CMK (cell line): ENCODE data around the gene TPX2.

Source experiments
- DNase-seq: peaks from one replicate; pipeline ENCODE4 v3.0.0-alpha.2; 2010; ENCODE audit warnings: low read depth

The TPX2 gene, protein sequence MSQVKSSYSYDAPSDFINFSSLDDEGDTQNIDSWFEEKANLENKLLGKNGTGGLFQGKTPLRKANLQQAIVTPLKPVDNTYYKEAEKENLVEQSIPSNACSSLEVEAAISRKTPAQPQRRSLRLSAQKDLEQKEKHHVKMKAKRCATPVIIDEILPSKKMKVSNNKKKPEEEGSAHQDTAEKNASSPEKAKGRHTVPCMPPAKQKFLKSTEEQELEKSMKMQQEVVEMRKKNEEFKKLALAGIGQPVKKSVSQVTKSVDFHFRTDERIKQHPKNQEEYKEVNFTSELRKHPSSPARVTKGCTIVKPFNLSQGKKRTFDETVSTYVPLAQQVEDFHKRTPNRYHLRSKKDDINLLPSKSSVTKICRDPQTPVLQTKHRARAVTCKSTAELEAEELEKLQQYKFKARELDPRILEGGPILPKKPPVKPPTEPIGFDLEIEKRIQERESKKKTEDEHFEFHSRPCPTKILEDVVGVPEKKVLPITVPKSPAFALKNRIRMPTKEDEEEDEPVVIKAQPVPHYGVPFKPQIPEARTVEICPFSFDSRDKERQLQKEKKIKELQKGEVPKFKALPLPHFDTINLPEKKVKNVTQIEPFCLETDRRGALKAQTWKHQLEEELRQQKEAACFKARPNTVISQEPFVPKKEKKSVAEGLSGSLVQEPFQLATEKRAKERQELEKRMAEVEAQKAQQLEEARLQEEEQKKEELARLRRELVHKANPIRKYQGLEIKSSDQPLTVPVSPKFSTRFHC

DNA sequence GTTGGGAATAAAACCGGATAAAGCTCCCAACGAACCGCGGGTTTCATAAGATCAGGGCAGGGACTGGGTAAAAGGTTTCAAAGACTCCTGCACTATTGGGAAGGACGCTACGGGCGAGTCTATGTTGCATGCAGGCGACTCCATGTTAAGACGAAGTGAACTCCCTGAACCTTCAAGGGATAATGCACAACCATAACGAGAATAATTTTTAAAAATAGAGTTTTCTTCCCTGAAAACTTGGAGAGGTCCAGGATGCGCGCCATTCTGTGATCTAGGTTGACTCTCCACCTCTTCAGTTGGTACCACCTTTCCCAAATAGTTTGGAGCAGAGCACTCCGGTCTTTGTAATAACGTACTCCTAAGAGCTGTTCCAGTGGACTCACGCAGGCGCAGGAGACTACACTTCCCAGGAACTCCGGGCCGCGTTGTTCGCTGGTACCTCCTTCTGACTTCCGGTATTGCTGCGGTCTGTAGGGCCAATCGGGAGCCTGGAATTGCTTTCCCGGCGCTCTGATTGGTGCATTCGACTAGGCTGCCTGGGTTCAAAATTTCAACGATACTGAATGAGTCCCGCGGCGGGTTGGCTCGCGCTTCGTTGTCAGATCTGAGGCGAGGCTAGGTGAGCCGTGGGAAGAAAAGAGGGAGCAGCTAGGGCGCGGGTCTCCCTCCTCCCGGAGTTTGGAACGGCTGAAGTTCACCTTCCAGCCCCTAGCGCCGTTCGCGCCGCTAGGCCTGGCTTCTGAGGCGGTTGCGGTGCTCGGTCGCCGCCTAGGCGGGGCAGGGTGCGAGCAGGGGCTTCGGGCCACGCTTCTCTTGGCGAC lies at the start of gene TPX2:
TSS of gene TPX2 (plus strand) at position 562 of the 821 bp plus-strand sequence. CDS start 18,187 bp downstream, outside the sequence.
- peak; percentile 95 for DNase-seq

DNA sequence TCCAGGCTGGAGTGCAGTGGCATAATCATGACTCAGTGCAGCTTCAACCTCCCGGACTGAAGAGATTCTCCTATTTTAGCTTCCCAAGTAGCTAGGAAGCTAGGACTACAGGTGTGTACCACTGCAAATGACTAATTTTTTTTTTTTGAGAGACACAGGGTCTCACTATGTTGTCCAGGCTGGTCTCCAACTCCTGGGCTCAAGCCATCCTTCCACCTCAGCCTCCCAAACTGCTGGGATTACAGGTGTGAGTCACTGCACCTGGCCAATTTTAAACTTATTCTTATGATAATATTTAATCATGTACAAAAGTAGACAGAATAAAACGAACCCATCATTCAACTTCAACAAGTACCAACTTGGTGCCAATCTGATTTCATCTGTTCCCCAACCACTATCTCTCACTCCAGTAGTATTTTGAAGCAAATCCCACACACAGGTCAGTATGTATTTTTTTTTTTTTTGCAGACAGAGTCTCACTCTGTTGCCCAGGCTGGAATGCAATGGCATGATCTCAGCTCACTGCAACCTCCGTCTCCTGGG lies 48.9 kb upstream of the TPX2 start:
- no peak for DNase-seq

DNA sequence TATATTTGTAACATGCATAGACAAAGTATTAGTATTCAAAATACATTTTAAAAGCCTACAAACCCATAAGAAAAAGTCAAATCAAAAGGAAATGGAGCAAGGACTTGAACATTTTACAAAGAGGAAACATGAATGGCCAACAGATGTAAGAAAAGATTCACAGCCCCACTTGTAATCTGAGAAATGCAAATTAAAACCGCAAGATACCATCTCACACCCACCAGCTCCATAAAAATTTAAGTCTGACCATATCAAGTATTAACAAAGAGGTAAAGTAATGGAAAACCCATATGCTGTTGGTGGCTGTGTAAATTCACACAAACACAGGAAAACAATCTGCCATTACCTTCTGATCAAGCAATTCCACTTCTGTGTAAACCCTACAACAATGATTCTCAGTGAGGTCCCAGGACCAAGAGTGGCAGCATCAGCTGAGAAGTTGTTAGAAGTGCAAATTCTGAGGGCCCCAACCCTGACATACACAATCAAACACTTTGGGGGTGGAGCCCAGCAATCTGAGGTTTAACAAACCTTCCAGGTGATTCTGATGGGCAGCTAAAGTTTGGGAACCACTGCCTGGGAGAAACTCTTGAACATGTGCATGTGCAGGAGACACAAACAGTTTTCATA lies 47.3 kb upstream of the TPX2 start:
- no peak for DNase-seq

DNA sequence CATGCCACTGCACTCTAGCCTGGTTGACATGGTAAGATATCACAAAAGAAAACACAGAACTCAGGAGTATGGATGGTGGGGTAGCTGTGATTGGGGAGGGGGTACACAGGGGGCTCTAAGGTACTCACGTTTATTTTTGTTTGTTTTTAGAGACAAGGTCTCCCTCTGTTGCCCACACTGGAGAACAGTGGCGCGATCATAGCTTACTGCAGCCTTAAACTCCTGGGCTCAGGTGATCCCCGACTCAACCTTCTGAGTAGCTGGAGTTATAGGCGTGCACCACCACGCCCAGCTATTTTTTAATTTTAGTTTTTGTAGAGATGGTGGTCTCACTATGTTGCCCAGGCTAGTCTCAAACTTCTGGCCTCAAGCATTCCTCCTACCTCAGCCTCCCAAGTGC lies 45.7 kb upstream of the TPX2 start:
- no peak for DNase-seq

DNA sequence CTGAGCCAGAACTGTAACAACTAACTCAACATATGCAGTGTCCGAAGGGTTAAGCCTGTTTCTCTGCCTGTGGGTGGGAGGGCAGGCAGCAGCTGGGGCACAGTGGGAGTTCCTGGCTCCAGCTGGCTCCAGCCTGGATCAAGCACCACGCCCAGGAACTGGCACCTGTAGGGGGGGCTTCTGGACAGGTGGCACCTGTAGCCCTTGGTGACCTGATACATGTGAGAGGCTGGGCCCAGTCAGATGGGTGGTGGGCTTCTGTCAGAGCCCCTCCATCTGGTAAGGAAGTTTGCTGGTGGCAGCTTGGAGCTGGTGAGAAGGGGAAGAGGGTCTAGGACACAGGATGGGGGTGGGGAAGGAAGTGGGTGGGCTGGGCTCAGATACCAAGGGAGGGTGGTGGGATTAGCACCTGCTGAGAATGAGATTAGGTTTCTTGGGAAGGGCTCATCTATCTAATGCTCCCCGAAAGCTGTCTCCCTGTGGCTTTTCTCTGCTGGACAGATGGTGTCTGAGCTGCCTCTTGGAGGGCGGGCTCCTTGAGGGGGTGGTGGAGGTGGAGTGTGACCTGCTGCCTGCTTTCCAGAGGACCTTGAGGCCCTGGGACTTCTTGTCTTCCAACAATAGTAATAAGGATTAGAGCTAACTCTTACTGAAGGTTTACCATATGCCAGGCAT lies 45.0 kb upstream of the TPX2 start:
- DNase-seq: no peak

DNA sequence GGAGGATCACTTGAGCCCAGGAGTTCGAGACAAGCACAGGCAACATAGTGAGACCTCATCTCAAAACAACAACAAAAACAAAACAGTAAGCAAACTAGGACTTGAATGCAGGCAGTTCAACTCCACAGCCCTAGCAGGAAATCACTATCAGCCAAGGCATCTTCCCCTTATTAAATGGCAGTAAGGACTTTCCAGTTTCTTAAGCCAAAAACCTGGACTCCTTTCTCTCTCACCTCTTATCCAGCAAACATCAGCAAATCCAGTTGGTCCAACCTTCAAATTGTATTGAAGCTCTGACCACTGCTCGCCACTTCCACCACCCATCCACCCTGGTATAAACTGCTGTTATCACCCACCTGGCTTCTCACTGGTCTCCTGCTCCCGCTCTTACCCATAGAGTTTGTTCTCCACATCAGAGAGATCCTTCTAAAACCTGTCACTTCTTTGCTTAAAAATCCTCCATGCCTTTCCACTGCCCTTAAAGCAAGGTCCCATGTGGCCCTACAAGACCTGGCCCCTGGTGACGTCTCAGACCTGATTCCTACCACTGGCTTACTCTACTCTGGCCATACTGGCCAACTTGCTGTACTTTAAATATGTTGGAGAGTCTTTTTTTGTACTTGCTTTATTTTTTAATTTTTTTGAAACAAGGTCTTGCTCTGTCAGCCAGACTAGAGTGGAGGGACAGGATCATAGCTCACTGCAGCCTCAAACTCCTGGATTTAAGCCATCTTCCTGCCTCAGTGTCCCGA lies 44.1 kb upstream of the TPX2 start:
- no peak for DNase-seq

DNA sequence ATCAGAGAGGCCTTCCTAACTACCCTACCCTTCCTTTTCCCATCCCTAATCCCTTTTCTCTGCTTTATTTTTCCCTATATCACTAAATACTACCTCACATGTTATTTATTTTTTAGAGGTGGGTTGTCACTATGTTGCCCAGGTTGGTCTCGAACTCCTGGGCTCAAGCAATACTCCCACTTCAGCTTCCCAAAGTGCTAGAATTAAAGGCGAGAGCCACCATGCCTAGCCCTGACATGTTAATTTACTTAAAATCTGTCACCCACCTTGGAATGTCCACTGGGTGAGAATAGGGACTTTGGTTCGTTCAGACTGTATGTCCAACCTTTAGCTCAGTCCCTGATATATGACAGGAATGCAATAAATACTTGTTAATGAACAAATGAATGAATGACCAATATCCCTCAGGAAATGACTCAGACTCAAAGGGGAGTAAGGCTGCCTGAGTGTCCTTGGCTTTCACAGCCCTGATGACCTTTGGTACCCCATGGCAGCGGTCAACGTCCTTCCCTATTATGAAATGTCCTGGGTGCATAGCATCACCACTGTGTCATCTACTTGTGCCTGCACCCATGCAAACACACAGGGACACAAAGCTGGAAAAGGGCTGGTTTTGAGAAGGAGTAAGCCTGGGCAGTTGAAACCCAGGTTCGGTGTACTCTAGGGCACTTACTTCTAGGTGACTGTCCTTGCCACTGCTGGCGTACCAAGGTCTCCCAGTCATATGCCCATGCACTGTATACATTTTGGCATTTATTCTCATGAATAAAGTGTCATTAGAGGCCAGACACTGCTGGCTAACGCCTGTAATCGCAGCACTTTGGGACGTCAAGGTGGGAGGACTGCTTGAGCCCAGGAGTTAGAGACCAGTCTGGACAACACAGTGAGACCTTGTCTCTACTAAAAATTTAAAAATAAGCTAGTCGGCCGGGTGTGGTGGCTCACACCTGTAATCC lies 43.0 kb upstream of the TPX2 start:
- DNase-seq: no peak

DNA sequence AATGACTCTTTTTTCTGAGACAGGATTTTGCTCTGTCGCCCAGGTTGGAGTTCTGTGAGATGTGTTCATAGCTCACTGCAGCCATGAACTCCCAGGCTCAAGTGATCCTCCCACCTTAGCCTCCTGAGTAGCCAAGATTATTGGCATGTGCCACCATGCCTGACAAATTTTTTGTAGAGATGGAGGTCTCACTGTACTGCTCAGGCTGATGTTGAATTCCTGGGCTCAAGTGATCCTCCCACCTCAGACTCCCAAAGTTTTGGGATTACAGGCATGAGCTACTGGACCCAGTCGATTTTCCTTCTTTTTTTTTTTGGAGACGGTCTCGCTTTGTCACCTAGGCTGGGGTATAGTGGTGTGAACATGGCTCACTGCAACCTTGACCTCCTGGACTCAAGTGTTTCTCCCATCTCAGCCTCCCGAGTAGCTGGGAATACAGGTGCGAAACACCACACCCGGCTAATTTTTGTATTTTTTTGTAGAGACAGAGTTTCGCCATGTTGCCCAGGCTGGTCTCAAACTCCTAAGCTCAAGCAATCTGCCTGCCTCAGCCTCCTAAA lies 40.8 kb upstream of the TPX2 start:
- DNase-seq: no peak

DNA sequence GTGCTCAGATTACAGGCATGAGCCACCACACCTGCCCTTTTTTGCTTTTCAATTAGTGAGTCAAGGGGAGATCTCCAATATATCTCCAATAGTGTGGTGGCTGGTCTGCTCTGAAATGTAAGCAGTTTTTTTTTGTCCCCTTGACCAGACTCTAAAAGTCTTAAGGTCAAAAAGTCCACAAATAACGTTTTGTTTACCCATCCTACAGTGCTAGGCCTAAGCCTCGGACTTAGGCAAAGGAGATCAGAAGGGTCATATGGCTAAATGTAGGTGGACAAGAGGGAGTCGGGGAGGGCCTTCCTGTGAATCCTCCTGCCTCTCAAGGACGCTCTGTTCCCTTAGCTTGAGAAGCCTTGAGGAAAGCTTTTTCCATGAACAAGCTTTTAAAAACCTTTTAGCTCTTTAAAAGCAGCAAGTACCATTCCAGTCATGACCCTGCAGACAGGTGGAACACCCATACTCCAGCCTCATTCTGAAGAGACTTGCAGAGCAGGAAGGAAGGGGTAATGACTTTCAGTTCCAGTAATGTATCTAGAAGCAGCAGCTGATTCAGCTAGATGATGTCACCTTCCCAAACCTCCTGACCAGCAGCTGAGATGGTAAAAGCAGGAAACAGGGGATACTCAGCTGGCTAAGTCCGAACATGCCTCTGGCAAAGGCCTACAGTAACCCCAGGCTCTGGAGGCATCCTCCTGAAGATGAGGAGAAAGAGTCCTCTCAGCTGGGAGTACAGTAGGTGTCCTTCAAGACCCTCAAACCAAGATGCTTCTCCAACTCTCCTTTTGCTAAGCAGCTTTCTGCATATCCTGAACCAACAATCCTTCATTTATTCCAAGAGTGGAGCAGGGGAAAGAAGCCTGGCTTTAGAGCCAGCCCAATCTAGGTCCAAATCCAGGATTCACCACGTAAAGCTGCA lies 40.0 kb upstream of the TPX2 start:
- DNase-seq: no peak

DNA sequence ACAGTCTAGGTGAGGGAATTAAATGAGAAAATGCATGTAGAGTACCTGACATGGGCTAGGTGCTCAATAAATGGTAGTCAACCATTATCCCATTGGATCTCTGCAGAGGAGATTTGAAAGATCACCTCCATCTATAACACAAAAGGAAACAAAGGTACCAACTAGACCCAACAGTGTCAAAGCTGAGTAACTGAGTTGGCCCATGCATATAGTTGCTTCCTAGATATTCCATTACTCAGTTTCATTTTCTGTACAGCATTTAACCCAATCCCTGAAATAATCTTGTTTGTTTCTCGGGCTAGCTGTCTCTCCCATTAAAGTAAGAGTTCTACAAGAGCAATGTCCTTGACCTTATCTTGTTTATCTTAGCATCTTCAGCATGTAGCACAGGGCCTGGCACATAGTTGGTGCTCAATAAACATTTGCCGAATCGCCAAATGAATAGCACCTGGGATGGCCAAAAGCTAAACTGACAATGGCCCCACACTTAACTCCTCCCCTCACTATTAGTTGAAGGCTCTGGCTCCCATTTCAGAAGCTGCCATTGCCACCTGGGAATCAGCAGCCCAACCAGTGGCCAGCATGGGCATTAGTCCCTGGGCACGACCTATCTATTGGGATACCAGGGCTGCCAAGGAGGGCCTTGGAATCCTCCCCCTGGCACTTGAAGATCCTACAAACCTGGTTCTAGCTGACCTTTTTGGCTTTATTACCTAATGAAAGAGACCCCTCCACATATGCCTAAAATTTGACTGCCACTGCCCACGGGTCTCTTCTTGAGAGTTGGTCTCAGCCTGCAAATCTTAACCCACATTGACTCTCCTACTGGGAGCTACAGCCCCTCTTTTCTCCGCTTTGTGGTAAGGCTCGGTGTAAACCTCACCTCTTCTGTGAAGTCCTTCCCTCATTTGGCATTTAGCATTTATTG lies 39.0 kb upstream of the TPX2 start:
- DNase-seq: no peak

DNA sequence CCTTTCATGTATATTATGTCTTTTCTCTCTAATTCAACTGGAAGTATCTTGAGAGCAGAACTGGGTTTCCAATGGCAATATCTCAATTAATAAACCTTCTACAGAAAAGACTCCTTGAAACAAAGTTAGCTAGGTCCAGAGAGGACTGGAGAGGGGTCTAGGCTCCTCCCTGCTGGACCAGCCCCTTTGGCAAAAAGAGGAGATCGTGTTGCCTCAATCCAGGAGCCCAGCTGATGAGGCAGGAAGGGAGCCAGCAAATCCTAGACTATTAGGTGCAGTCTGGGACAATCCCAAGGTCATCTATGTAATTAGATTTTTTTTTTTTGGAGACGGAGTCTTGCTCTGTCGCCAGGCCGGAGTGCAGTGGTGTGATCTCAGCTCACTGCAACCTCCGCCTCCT lies 38.3 kb upstream of the TPX2 start:
- no peak for DNase-seq

DNA sequence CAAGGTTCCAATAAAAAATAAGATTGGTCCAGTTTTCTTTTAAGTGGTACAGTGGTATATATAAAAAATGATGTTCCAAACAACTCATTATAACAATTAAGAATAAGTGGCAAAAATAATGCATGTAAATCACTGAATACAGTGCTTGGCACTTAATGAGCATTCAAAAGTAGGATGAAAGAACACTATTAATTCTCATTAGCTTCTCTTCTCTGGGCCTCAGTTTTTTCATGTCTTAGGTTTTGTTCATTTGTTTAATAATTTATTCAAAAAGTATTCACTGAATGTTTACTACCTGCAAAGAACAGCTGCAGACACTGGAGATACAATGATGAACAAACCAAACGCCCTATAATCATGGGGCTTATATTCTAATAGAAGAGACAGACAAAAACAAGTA lies 37.5 kb upstream of the TPX2 start:
- DNase-seq: no peak

DNA sequence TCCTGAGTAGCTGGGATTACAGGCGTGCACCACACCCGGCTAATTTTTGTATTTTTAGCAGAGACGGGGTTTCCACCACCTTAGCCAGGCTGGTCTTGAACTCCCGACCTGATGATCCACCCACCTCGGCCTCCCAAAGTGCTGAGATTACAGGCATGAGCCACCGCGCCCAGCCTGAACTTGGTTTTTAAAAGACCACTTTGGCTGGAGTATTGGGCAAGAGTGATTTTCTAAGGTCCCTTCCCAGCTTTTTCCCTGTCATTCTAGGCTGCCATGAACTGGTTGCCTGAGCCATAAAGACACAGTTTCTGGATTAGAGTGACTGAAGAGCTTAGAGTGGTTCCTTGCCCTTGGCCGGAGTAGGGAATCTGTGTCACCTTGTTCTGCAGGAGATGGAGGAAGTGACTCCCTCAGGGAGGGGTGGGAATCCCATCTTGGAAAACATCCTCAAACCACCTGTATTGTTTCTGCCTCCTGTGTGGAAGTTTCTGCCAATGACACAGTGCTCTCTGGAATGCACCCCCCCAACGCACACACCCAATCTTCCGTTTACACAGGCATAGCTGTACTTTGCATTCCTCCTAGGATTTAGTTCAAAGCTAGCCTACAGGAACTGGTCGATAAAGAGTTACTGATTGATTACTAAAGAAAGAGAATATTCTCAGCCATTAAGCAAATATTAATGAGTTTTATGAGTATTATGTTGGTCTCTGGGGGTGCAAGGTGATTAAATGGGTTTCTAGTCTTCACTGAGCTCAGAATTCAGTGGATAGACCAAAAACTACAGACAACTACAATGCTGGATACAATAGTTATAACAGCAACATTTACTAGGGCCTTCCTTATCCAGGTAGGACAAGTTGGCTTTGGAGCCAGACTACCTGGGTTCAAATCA lies 34.6 kb upstream of the TPX2 start:
- no peak for DNase-seq

DNA sequence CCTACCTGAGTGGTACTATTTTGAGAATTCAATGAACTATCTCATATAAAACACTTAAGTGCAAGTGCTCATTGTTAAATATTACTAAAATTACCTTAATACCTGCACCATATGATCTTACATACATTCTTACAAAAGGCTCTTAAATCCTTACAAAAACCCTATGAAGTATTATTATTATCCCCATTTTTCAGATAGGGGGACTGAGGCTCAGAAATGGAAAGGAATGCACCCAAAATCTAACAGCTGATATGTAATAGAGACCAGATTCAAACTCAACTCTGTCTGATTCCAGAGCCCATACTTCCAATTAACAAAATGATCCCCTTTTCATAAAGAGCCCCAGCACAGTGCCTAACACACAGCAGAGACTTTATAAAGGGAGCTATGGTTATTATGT lies 33.9 kb upstream of the TPX2 start:
- DNase-seq: no peak
